ENCODE results near the gene TMUB1.
"Not testable (repeated sequence)": the region's sequence is repeated elsewhere in the genome, so short reads cannot be mapped to it uniquely, and the experiment has no call there.

Gene TMUB1

DNA sequence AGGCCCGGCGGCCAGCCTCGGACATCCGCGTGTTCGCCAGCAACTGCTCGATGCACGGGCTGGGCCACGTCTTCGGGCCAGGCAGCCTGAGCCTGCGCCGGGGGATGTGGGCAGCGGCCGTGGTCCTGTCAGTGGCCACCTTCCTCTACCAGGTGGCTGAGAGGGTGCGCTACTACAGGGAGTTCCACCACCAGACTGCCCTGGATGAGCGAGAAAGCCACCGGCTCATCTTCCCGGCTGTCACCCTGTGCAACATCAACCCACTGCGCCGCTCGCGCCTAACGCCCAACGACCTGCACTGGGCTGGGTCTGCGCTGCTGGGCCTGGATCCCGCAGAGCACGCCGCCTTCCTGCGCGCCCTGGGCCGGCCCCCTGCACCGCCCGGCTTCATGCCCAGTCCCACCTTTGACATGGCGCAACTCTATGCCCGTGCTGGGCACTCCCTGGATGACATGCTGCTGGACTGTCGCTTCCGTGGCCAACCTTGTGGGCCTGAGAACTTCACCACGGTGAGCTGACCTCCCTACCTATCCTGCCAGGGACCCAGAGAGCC, 34.3 kb downstream of the TMUB1 start:
- no peak for DNase-seq

DNA sequence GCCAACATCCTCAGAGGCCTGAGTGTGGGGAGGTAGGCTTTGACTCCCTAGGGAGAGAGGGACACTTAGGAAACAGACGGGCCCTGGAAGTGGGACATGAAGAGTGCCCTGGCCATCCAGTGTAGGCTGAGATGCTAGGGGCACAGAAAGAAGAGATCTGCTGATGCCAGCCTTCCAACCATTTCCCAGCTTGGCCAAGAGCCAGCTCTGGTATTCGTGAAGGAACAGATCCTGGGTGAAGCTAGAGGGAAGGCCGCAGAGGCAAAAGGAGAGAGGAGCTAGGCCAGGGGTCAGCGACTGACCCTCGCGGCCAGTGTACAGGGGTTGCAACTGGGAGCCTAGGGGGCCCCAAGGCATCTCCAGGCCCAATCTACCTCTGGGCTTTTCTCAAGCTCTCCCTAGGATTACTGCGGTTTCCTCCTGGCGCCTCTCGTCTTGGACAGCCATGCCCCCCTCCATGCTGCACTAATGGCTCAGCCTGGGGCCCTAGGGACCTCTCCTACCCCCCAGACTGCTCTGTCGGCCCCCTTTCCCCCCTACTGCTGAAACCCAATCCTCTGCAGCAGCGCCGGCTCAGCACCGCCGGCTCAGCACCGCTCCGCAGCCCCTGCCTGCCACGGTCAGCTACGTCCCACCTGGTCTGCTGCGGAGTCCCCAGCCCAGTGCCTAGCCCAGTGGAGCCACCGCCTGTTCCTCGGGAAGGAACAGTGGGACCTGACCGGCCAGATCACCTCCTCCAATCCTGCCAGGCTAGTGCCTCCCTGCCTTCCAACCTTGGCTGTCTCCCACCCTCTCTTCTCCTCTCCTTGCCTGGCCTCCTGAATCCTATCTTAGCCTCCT, 35.1 kb downstream of the TMUB1 start, which contains the start of gene ASIC3:
Gene ASIC3, plus strand, starts transcription at position 556 of the 840 bp plus-strand sequence. CDS start 355 bp downstream, outside the sequence.
- DNase-seq = no peak

DNA sequence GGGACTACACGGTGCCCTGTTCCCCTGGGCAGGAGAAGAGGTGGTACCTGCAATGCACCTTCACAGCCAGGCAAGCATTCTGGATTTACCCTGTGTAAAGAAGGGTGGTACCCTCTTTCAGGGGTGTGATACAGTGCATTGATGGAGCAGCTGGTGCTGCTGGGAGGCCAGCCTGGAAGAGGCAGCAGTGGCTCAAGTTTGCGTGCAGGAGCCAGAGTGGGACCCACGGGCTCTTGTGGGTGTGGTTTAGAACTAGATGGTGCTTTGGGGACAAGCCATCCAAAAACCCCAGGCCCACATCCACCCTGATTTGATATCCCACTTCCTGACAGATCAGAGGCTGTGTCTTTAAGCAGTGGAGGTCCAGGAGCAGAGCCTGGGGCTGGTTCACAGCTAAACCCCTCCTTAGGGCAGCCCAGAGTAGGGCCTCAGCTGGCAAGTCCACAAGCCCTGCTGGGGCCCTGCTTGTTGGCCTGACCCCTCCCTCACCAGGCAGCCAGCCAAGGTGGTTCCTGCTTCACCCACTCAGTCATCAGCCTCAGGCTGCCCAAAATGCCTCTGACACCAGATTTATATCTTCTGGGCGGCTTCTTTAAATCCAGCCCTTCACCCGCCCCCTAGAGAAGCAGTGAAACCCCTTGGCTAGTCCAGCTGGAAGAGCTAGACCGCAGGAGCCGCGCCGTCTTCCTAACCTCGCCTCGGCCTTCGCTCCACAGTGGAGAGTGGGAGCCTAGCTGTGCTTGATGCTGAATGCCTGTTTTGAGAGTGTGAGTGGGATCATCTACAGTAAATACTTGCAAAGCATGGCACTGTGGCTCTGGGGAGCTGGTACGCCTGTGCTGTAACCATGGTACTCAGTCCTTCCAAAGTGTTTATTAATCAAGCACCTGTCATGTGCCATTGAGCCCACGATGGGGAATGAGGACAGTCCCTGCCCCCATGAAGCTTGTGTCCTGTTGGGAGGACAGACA, 36.4 kb downstream of the TMUB1 start:
- no peak for DNase-seq

DNA sequence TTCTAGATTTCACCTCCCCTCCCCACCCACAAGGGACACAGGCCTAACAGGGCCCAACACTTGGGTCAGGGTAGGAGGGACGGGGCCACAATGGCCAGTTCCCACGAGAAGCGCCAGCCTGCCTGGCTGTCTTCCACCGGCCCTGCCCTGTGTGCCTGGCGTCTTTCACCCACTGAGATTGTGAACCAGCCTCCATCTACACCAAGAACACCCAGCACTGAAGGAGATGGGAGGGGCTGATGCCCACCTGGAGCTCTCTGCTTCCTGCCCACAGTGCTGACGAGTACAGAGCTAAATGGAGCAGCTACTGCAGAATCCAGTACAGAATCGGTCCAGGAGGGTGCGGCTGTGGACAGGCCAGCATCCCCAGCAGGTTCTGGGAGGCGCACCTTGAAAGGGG, 37.3 kb downstream of the TMUB1 start:
- no peak for DNase-seq

DNA sequence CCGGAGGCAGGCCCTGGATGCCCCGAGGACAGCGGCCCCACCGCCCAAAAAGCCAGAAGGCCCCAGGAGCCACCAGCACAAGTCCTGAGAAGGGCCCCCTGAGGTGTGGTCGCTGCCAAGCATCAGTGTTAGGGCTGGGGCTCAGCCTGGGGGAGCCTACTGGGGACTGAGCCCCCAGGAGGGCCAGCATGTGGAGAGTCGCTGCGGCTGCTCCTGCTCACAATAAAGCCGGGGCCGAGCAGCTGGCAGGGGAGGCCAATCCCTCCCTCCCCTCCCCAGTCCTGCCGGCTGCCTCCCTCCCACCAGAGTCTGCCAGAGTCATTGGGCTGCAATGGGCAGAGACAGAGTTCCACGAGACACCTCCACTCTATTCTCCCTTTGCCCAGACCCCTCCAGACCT, 38.0 kb downstream of the TMUB1 start:
- DNase-seq = no peak

DNA sequence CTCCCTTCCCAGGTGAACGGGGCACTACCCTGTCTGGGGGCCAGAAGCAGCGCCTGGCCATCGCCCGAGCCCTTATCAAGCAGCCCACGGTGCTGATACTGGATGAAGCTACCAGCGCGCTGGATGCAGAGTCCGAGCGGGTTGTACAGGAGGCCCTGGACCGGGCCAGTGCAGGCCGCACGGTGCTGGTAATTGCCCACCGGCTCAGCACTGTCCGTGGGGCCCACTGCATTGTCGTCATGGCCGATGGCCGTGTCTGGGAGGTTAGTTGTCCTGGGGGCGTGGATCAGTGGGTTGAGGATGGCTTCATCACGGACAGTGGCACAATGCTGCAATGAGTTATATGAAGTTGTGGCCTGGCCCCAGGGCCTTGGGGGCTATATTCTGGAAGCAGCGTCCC, 39.3 kb downstream of the TMUB1 start:
- no peak for DNase-seq

DNA sequence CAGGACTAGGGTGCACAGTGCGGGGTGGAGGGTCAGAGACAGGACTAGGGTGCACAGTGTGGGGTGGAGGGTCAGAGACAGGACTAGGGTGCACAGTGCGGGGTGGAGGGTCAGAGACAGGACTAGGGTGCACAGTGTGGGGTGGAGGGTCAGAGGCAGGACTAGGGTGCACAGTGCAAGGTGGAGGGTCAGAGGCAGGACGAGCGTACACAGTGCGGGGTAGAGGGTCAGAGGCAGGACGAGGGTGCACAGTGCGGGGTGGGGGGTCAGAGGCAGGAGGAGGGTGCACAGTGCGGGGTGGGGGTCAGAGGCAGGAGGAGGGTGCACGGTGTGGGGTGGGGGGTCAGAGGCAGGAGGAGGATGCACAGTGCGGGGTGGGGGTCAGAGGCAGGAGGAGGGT, 39.8 kb downstream of the TMUB1 start:
- not testable (repeated sequence) for DNase-seq

DNA sequence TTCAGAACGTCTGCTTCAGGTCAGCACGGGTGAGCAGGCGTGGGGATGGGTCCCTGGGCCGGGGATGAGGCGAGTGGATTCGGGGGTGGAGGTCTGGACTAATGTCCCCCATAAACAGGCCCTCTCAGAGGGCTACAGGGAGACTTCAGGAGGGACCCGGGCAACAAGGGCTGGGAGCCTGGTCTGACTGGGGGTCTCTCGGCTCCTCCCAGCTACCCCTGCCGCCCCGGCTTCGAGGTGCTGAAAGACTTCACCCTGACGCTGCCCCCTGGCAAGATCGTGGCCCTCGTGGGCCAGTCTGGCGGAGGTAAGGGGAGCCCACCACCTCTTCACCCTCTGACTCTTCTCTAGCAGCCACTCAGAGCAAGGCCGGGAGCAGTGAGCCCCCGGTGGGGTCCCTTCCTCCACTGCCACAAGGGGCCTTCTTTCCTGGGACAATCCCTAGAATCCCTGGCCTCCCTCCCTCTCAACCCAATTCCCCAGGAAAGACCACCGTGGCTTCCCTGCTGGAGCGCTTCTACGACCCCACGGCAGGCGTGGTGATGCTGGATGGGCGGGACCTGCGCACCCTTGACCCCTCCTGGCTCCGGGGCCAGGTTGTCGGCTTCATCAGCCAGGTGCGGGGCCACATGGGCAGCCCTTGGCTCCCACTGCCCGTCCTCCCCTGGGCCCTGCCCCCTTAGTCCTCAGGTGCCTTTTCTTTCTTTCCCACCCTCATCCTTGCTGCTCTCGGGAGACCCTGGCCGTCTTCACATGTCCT, 42.5 kb downstream of the TMUB1 start:
- no peak for DNase-seq

DNA sequence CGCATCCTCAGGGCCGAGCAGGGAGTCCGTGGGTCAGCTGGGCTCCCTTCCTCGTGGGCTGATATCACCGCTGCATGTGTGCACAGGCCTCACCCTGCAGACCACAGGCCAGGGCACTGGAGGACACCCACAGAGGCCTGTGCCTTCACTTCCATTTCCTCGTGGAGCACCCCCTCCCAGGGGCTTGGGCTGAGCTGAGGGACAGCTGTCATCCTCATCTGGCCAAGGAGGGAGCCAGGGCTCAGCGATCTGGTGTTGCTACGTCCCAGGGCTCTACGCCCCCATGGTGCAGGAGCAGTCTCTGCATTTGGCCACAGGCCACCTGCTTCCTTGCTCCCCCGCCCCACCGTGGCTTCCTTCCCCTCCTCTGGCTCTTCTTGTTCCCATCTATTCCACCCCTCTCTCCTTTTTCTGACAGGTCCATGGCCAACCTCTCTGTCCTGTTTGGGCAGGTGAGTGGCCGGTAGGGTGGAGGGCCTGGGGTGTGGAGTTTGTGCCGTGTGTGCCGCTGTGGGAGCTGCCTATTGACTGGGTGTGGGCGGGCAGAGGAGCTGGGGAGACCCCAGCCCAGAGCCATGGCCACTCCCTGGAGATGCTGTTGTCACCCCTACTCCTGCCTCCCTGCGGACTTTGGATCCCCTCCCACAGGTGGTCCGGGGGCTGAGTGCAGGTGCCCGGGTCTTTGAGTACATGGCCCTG, 43.3 kb downstream of the TMUB1 start:
- DNase-seq = peak; percentile 75

DNA sequence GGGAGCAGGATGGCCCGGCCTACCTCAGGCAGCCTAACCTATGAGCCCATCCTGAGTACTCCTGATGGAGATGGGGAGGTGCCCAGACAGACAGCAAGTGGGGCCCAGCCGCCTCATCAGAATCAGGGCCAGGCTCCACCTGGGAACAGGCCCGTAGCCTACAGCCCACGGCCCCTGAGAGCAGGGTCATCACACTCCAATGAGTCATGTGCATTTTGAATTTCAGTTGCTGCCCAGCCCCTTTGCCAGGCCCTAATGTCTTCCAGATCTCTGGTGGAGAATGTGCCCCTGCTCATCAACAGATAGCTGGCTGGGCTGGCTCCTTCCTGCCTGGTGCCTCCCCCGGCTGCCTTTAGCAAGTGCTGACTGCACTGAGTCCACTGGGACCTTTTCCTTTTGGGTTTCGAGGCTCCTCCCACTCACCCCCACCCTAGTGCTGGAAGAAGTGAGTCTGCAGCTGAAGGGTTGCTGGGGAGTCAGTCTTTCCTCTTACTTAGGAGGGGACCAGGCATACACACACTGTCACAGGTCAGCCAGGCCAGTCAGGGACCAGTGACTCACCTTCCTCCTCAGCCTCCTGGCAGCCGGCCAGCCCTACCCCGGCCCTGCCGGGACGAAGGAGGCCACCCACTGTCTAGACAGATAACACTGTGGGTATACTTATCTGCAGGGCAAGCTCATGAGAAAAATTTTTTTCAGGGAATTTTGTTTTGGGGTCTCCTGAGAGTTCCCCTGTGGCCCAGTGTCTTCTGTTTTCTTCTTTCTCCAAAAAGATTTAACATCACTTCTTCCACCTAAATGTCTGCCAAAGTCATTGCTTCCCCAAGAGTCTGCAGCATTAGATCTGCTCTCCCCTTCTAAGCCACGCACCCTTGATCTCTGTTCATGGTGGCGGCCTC, 44.1 kb downstream of the TMUB1 start:
- DNase-seq = peak; percentile 95

DNA sequence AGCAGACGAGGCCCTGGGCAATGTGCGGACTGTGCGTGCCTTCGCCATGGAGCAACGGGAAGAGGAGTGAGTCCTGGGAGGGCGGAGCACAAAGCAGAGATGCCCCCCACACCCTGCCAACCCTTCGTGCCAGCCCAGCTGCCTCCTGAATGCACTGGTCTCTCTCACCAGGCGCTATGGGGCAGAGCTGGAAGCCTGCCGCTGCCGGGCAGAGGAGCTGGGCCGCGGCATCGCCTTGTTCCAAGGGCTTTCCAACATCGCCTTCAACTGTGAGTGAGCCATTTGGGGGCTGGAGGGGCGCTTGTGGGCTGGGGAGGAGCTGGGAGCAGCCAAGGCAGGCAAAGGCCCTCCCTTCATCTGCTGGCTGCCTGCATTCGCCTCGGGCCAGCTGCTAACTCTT, 47.4 kb downstream of the TMUB1 start:
- DNase-seq = no peak

DNA sequence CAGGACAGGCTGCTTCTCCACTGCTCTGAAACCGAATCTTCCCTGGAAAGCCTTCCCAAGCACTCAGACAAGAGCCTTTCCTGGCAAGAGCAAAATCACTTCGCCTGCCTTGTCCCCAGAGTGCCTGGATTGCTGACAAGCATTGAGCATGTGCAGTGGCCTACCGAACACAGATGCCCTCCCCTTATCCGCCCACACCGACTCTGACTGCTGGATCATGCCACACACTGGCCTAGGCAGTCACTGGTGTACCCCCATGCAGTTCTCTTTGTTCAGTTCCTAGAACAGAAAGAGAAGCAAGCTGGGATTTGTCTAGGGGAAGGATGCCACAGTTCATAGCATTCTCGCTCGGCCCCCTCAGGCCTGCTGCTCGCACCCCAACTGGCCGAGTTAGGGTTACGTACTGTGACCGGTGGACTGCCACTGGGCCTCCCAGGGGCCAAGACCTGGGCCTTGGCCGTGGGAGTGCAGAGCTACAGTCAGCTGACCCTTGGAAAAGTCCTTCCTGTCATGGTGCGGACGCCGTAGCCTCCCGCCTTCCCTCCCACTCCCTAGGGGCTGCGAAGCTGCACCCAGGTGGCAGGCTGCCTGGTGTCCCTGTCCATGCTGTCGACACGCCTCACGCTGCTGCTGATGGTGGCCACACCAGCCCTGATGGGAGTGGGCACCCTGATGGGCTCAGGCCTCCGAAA, 48.1 kb downstream of the TMUB1 start:
- peak; percentile 84 for DNase-seq

DNA sequence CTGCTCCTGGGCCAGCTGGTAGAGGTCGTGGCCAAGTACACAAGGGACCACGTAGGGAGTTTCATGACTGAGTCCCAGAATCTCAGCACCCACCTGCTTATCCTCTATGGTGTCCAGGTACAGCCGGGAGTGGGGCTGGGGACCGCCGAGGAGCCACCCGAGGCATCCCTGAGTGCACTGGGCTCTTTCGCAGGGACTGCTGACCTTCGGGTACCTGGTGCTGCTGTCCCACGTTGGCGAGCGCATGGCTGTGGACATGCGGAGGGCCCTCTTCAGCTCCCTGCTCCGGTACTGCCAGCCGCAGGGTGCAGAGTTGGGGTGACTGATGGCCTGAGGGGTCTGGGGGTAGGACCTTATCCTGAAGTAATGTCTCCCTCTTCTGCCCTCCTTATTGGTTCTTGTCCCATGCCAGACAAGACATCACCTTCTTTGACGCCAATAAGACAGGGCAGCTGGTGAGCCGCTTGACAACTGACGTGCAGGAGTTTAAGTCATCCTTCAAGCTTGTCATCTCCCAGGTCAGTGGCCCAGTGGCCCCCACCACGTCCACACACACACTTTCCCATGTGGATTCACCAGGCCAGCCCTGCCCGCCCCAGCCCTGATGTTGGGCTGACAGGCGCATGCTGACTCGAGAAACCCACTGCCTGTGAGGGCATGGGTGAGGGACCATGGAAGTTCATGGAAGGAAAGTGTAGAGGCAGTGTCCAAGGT, 48.8 kb downstream of the TMUB1 start:
- no peak for DNase-seq

DNA sequence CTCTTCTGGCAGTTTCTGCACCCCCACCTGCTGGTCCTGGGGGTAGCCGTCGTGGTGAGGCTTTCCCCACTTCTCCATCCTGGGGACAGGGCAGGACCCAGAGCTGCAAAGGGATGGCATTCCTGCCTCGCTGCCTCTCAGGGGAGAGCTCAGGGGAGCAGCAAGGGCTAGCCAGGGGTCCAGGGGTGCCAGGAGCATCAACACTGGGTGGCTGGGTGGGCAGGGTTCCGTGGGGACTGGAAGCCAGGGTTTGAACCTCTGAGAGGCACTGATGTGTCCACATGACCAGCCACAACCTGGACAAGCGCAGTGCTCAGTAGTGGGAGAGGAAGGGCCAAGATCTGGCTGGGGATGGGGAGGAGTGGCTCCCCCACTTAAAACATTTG, 49.4 kb downstream of the TMUB1 start:
- no peak for DNase-seq

DNA sequence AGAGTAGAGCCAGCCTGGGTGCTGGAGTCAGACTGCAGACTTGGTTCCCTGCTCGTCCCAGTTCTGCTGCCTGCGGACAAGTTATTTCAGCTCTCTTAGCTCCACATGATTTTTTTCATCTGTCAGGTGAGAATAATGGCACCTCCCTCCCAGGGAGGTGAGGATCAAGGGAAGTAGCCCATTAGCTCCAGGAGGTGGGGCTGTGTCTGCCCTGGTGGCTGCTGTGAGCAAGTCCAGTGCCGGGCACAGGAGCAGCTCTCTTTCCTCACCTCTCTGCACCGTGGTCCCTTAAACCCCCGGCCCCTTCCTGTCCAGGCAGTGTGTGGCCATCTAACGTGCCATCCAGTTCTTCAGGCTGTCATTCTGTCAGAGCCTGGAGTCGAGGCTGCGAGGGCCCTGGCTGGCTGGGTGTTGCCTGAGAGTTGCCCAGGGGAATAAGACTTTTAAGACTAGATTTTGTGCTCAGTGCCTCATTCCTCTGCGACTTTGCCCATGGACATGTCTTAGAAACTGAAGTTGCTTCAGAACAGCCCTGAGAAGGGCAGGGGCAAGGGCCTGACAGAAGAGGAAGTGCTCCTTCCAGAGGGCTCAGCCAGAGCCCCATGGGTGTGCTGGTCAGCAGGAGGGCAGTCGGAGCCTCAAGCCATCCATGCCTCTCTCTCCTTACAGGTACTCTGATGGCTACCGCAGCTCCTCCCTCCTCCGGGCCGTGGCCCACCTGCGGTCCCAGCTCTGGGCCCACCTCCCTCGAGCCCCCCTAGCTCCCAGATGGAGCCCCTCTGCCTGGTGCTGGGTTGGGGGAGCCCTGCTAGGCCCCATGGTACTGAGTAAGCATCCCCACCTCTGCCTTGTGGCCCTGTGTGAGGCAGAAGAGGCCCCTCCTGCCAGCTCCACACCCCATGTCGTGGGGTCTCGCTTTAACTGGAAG, 50.1 kb downstream of the TMUB1 start:
- DNase-seq = peak; percentile 74

Measured in inflammatory macrophage treated with lipopolysaccharide for 4 hours (primary cell).